Tibial artery (tissue), 4 donors: ENCODE data around the gene APOBEC3B.

Experiments
- DNase-seq, 2 donors: peaks; one replicate each; pipeline ENCODE4 v3.0.0-alpha.2; 2019
- H3K27ac ChIP-seq, 2 donors: fragments of 200-600 bp; sonication (generic) in 1 of 2; 1 replicate in 1 of 2; 2 replicates in 1 of 2; pipeline ENCODE4 v1.5.1; 2018 to 2019; ENCODE audit warnings: mild to moderate bottlenecking in 1 of 2
- H3K27me3 ChIP-seq, 2 donors: fragments of 200-600 bp; sonication (generic) in 1 of 2; one replicate each; pipeline versions ENCODE4 v1.5.1 to v1.6.0; 2016 to 2019
- H3K36me3 ChIP-seq, 3 donors: fragments of 200-600 bp; sonication (generic) in 2 of 3; one replicate each; pipeline ENCODE4 v1.5.1; 2016 to 2019; ENCODE audit warnings: mild to moderate bottlenecking in 2 of 3
- H3K4me1 ChIP-seq, 4 donors: fragments of 200-600 bp; sonication (generic) in 2 of 4; 1 replicate in 3 of 4; 2 replicates in 1 of 4; pipeline ENCODE4 v1.5.1; 2016 to 2019
- H3K4me3 ChIP-seq, 2 donors: fragments of 200-600 bp; sonication (generic) in 1 of 2; 1 replicate in 1 of 2; 2 replicates in 1 of 2; pipeline ENCODE4 v1.5.1; 2018 to 2019; ENCODE audit warnings: mild to moderate bottlenecking in 2 of 2
- H3K9me3 ChIP-seq, 3 donors: fragments of 200-600 bp; sonication (generic) in 1 of 3; one replicate each; pipeline ENCODE4 v1.5.1; 2016 to 2019
- intact Hi-C: fragments of 100-400 bp; cut with DNase I; formaldehyde crosslinking; loops from one replicate; pipeline ENCODE4 v1.15.0; 2023; ENCODE audit warnings: low total_unique reads
- TF ChIP-seq, protein P1 (sequence below), 2 experiments: fragments of 200-600 bp in 1 of 2; fragments of 450-650 bp in 1 of 2; IDR thresholded peaks; one replicate each; pipeline ENCODE4 v1.5.1; 2017 to 2019; ENCODE audit warnings: antibody characterized with exemption in 2 of 2, mild to moderate bottlenecking in 1 of 2, moderate library complexity in 1 of 2

The APOBEC3B gene

DNA sequence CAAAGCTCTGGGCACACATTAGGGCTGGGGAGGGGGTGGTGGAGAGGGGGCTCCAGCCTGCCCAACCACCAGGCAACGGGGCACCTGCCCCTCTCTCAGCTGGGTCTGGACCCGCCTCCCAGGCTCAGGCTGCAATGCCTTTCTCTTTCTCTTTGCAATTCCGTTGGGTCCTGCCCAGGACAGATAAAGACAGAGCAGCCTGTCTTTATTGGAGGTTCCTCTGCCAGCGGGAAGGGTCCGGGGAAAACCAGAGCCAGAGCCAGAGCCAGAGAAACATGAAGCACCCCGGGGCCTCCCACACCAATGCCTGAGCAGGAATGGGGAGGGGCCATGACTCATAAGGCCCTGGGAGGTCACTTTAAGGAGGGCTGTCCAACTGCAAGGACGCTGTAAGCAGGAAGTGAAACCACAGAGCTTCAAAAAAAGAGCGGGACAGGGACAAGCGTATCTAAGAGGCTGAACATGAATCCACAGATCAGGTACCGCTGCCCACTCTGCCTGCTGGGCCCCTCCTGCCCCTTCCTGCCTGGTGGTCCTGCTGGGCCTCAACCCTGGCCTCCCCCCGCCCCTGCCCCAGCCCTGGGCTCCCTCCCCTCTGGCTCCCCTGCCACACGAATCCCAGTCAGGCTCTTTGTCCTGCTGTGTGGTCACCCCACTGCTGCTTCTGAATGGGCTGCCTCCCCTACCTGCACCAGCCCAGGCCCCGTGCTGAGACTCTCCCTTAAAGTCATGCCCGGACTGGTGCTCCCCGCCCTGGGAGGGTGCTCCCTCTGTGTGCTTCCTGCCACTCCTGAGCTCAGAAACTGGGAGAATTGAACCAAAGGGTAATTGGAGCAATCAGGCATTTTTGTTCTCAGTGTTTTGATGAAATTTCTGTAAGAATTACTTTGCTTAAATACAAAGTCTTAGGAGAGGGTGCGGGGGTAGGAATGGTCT, at the start of gene APOBEC3B:
Gene APOBEC3B, plus strand, starts transcription at position 356 of the 936 bp plus-strand sequence. Its CDS starts 107 bp downstream, at position 463.
- Histone ChIP-seq H3K4me3 (peak within 1 kb of the TSS; percentile 55), H3K9me3 (no peaks in the 10 kb centered on the region), H3K36me3 (no peaks in the 10 kb centered on the region), H3K27ac (peak within 1 kb of the TSS in 1 of 2 donors; percentile 42), H3K4me1 (peaks cover 0 to 18% (median 5%) of the 10 kb centered on the region in 4 donors), H3K27me3 (no peaks in the 10 kb centered on the region)
- intact Hi-C loops: loop anchor here (5.0 kb wide), 1 partner anchor 110 kb away; the partner anchor contains the start of gene CBX6
- TF ChIP-seq, protein P1, sequence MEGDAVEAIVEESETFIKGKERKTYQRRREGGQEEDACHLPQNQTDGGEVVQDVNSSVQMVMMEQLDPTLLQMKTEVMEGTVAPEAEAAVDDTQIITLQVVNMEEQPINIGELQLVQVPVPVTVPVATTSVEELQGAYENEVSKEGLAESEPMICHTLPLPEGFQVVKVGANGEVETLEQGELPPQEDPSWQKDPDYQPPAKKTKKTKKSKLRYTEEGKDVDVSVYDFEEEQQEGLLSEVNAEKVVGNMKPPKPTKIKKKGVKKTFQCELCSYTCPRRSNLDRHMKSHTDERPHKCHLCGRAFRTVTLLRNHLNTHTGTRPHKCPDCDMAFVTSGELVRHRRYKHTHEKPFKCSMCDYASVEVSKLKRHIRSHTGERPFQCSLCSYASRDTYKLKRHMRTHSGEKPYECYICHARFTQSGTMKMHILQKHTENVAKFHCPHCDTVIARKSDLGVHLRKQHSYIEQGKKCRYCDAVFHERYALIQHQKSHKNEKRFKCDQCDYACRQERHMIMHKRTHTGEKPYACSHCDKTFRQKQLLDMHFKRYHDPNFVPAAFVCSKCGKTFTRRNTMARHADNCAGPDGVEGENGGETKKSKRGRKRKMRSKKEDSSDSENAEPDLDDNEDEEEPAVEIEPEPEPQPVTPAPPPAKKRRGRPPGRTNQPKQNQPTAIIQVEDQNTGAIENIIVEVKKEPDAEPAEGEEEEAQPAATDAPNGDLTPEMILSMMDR (IDR thresholded peaks at IDR 0.05): no peak
- peak; percentile 91 to 93 for DNase-seq

DNA sequence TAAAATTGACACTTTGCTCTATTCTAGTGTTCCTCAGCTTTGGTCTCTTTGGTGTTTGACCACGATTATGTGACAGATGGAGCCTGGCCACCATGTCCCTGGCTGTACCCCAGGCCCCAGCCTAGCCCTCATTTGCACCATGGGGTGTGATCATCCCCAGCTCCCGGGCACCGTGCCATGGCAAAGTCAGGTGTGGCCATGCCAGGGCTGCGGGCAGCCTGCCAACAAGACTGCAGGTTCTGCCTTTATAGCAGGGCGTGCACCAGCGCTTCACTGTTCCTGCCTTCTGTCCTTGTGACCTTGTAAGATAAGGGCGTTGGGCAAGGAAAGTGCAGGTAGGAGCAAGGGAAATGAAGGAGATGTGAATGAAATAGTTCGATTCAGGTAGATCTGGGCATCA, 47.1 kb upstream of the APOBEC3B start:
- DNase-seq: no peak
- intact Hi-C loops: no loop called here
- TF ChIP-seq, protein P1 (IDR thresholded peaks at IDR 0.05): no peak
- H3K36me3 ChIP-seq: no peaks in the 10 kb centered on the region
- no peak overlapping the region for H3K4me3 ChIP-seq
- no peaks in the 10 kb centered on the region for H3K4me1 ChIP-seq
- H3K9me3 ChIP-seq: no peaks in the 10 kb centered on the region
- no peaks in the 10 kb centered on the region for H3K27me3 ChIP-seq
- no peak overlapping the region for H3K27ac ChIP-seq

DNA sequence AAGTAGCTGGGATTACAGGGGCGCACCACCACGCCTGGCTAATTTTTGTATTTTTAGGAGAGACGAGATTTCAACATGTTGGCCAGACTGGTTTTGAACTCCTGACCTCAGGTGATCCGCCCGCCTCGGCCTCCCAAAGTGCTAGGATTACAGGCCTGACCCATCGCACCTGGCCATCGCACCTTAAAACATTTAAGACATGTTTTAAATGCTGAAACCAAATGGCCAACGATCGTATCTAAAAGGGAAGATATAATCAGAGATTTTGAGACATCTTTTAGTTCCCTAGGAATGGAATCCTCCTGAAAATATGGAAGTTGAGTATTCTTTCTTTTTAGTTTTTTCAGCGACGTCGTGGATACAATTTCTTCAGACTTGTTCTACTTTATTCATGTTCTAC, 46.5 kb upstream of the APOBEC3B start:
- H3K27ac ChIP-seq: no peak overlapping the region
- no peaks in the 10 kb centered on the region for H3K4me1 ChIP-seq
- intact Hi-C loops: no loop called here
- H3K9me3 ChIP-seq: no peaks in the 10 kb centered on the region
- TF ChIP-seq, protein P1 (IDR thresholded peaks at IDR 0.05): no peak
- H3K4me3 ChIP-seq: no peak overlapping the region
- H3K27me3 ChIP-seq: no peaks in the 10 kb centered on the region
- no peaks in the 10 kb centered on the region for H3K36me3 ChIP-seq
- no peak for DNase-seq

DNA sequence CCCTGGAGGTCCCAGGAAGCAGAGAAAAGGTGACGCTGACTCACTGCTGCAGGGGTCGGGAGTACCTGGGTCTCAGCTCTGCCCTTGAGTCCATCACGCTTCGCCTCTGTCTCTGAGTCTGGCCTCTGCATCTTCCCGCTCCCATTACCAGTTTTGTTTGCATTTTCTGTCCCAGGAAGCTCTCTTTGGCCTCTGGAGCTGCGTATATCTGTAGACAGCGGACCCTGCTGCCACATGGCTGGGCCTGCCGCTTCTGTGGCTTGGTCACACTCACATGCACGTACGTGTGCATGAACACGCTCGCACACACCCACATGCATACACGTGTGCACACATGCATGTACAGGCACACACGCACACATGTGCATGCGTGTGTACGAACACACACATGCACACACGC, 45.6 kb upstream of the APOBEC3B start:
- intact Hi-C loops: no loop called here
- Histone ChIP-seq H3K27me3 (peaks cover 0 to 3% of the 10 kb centered on the region in 2 donors), H3K36me3 (no peaks in the 10 kb centered on the region), H3K9me3 (no peaks in the 10 kb centered on the region), H3K27ac (no peak overlapping the region), H3K4me1 (no peaks in the 10 kb centered on the region), H3K4me3 (no peak overlapping the region)
- DNase-seq: peak in 1 of 2 donors; percentile 31
- TF ChIP-seq, protein P1 (IDR thresholded peaks at IDR 0.05): no peak

DNA sequence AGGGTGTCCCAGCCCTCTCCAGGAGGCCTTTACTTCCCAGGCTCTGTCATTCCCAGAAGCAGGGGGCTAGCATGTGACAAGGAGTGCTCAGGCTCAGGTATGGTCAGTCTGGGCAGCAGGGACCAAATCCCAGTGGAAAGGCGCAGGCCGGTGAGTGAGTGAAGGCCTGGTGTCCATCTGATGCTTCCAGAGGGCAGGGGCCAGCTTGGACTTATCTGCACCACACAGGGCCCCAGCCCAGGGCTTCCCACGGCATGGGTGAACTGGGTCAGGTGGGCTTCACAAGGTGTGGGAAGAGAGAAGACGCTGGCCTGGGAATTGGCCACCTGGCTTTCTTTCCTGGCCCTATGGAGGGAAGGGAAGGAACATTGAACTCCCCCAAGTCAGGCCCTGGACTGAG, 45.1 kb upstream of the APOBEC3B start:
- H3K4me3 ChIP-seq: no peak overlapping the region
- no peaks in the 10 kb centered on the region for H3K36me3 ChIP-seq
- H3K27ac ChIP-seq: no peak overlapping the region
- peak in 1 of 2 donors; percentile 35 for DNase-seq
- peaks cover 0 to 4% of the 10 kb centered on the region in 2 donors for H3K27me3 ChIP-seq
- intact Hi-C loops: no loop called here
- TF ChIP-seq, protein P1 (IDR thresholded peaks at IDR 0.05): no peak
- no peaks in the 10 kb centered on the region for H3K4me1 ChIP-seq
- H3K9me3 ChIP-seq: no peaks in the 10 kb centered on the region
